ENCODE data around the gene DUSP19. TPM values are rescaled to one million over a fixed set of nuclear protein-coding genes. Genes with fewer than 3 reads are reported as not detected.

Gene DUSP19
- total RNA-seq, 1 donor from 2014 or later: 1.2 TPM

DNA sequence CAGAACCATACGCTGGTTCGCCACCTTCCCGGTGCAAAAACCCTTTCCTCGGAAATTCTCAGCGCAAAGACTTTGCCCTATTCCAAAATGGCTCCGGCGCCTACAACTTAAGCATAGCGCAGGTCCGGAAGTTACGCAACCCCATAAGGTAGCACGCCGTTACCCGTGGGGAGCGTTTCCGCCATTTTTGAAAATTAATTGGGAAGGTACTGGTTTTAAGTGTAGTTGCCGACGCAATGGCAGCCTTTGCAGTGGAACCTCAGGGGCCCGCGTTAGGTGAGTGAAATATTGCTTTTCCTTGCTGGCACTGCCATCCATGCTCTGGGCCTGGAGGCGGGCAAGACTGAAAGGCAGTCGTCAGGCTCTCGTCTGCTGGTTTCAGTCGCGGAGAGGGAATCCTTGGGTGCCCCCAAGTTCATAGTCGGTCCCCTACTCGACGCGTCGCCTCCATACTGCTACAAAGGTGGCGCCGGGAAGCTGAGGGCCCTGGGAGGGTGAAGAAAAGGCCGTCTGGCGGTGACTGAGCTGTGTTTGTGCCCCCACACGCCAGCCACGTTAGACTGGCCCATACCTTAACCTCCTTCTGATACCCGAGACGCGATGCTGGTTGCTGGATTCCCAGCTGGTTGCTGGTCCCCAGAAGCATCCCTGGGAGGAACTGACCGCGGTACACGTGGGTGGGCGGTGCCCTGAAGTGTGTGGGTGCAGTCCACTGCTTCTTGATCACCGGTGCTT lies 45.8 kb downstream of the DUSP19 start, which contains the start of gene NUP35:
TSS of gene NUP35 (plus strand) at position 222 of the 735 bp plus-strand sequence. CDS start at position 237, 15 bp downstream.
- ATAC-seq: peak; percentile 94
- peak; percentile 91 for DNase-seq (ENCODE audit: low spot score)

DNA sequence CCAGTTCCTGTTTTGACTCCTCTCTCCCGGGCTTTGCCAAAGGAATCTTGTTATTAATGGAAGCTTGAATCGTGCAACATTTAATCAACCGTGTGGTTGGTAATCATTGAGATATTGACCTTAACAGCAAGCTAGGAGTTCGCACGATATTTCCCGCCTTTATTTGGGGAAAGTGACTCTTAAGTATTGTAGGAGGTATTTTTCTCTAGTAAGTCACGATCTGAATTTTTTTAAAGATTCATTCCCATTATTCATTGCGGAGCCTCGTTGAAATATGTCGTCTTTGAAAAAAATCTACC lies 46.4 kb downstream of the DUSP19 start:
- DNase-seq (ENCODE audit: low spot score) (no peak), ATAC-seq (no peak)

- ATAC-seq (no peak), DNase-seq (ENCODE audit: low spot score) (no peak)
Observed at GRCh38 chr2:183125659-183126341, 47.3 kb downstream of the DUSP19 start.

DNA sequence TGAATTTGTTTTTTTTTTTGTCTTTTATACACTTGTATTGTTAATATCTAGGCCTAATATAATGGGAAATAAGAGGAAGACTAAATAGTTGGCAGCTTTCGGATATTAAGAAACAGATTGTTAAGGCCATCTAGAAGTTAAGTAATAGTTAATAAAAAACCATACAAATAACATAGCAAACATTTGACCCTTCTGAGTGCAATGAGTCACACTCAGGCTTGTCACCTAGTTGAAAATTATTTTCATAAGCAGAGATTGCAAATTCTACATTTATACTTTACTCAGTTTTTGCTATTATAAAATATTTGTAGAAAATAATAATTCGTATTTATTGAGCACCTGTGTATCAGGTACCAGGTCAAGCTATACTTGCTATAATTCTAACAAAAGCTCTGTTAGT lies 48.1 kb downstream of the DUSP19 start:
- DNase-seq (ENCODE audit: low spot score): no peak
- ATAC-seq: no peak

DNA sequence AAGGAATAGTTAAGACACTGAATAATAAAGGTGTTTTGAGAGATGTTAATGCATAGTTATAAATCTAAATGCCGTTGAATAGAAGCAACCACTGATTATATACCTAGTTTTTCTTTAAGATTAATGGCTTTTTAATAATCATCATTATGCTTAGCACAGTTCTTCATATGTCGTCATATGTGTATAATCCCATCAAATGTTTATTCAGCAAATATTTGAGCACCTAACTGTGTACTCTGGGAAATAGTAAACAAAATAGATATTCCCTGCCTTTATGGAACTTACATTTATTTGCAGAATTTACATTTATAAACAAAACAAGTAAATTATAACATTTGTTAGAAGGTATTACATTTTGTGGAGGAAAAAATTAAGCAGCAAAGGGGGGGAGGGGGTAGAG lies 55.5 kb downstream of the DUSP19 start:
- no peak for DNase-seq (ENCODE audit: low spot score)
- no peak for ATAC-seq

DNA sequence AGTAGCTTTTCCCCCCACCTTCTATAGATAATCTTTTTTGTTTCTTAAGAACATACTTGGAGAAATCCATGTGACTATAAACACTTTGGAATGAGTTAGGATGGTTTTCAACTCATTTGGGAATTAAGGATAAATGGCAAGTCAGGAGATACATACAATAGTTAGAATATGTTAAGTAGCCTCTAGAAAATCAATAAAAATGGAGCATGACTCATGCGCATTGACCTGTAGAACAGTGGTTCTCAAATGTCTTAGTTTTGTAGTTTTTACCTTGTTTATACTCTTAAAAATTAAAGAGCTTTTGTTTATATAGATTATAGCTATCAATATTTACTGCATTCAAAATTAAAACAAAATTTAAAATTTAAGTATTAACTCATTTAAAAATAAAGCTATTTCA lies 70.4 kb downstream of the DUSP19 start:
- DNase-seq (ENCODE audit: low spot score) (no peak), ATAC-seq (no peak)

DNA sequence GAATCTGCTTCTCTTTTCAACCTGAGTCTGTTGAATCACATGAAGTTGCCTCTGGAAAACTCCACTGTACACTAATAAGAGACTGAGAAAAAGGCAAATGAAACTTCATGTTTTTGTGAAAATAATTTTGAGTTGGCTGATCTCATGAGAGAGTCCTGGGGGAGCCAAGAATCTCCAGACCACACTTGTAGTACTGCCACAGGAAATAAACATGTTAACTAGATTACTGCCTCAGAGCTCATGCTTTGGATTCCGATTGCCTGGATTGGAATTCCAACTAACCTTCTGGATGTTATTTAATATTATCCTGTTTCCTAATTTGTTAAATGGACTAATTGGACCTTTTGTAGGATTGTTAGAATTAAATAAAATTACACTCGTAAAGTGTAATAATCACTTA lies 70.9 kb downstream of the DUSP19 start:
- no peak for ATAC-seq
- no peak for DNase-seq (ENCODE audit: low spot score)

Other genes with a start within 250 kb of the DUSP19 start
- 0.28 TPM for gene FRZB, start 212.1 kb upstream of the DUSP19 start, total RNA-seq
- 32.2 TPM for gene NCKAP1, start 40.3 kb upstream of the DUSP19 start, total RNA-seq
- 9.5 TPM for gene NUP35, start 45.7 kb downstream of the DUSP19 start, total RNA-seq